ENCODE measurements around the gene SYN1. TPM values are rescaled to one million over a fixed set of nuclear protein-coding genes. Genes with fewer than 3 reads are reported as not detected.

Gene SYN1
- total and polyA plus RNA-seq, 12 donors = 7.0 to 16.3 (median 12.9) TPM

- Histone ChIP-seq H3K4me1 (peaks cover 0 to 4% (median 0%) of the 10 kb centered on the region in 9 donors), H3K36me3 (no peaks in the 10 kb centered on the region), H3K27ac (peak overlapping the region in 1 of 10 donors; percentile 28), H3K27me3 (peaks cover 0 to 10% (median 0%) of the 10 kb centered on the region in 7 donors), H3K9me3 (peaks cover 0 to 18% (median 0%) of the 10 kb centered on the region in 11 donors), H3K4me3 (peak overlapping the region; percentile 29 to 66 (median 59))
- TF ChIP-seq, protein P1, sequence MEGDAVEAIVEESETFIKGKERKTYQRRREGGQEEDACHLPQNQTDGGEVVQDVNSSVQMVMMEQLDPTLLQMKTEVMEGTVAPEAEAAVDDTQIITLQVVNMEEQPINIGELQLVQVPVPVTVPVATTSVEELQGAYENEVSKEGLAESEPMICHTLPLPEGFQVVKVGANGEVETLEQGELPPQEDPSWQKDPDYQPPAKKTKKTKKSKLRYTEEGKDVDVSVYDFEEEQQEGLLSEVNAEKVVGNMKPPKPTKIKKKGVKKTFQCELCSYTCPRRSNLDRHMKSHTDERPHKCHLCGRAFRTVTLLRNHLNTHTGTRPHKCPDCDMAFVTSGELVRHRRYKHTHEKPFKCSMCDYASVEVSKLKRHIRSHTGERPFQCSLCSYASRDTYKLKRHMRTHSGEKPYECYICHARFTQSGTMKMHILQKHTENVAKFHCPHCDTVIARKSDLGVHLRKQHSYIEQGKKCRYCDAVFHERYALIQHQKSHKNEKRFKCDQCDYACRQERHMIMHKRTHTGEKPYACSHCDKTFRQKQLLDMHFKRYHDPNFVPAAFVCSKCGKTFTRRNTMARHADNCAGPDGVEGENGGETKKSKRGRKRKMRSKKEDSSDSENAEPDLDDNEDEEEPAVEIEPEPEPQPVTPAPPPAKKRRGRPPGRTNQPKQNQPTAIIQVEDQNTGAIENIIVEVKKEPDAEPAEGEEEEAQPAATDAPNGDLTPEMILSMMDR (IDR thresholded peaks at IDR 0.05) = peak in 2 of 9 donors; percentile 11 to 26
- ATAC-seq (peak in 7 of 8 donors; percentile 16 to 61 (median 46)), DNase-seq (no peak)
- intact Hi-C loops (cut with DNase I) = loop anchor here in 8 of 10 donors (1.0 to 10.0 kb wide), 7 partner anchors 131 to 333 kb away; partner anchors contain the start of genes UBA1 (in 6 of the 8) and ZNF157 (in 1 of the 8)
- 0 to 2% methylated on average over 18 to 34 of the region's 34 CpGs for WGBS, 2 donors
Observed at GRCh38 chrX:47523713-47524166, 95.9 kb downstream of the SYN1 start.

DNA sequence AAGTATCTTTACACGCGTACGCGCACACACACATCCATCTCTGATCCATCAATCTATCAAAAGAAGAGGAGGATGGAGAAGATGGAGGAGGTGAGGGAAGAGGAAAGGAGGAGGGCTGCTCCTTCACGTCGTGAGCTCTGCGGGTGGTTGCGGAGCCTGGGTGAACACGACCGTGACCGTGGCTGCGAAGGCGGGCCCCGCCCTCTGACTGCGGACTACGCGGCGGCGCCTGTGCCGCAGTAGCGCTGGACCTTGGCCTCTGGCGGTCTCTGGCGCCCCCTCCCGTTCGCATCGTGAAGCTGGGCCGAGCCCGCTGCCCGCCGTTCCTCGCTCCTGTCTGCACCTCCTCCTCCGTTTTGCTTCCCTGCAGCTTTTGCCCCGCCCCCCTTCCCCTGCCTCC, 96.4 kb downstream of the SYN1 start:
- Histone ChIP-seq H3K4me3 (peak overlapping the region; percentile 29 to 66 (median 59)), H3K27ac (no peak overlapping the region), H3K4me1 (peaks cover 0 to 4% (median 0%) of the 10 kb centered on the region in 9 donors), H3K27me3 (peaks cover 0 to 10% (median 0%) of the 10 kb centered on the region in 7 donors), H3K9me3 (peaks cover 0 to 18% (median 0%) of the 10 kb centered on the region in 11 donors), H3K36me3 (no peaks in the 10 kb centered on the region)
- intact Hi-C loops (cut with DNase I) = loop anchor here in 8 of 10 donors (1.0 to 10.0 kb wide), 6 partner anchors 131 to 331 kb away; partner anchors contain the start of genes UBA1 (in 6 of the 8) and ZNF157 (in 1 of the 8)
- TF ChIP-seq, protein P1 (IDR thresholded peaks at IDR 0.05) = peak; percentile 66 to 87 (median 82)
- DNase-seq (peak; percentile 77 to 87), ATAC-seq (peak; percentile 97 to 99 (median 98))
- 3 to 4% methylated on average over 20 to 32 of the region's 33 CpGs for WGBS, 2 donors

Small RNA genes lying within 50 kb of the gene (microRNA-seq; reads per million reads assigned to microRNA genes)
- gene MIR4769 = 0 reads per million in 2 donors

Other genes with a start within 250 kb of the SYN1 start
- under 1 TPM in 3 of 10 donors, not detected in 7; 0.15 to 0.25 (median 0.23) TPM for gene ZNF157, start 249.3 kb downstream of the SYN1 start, total RNA-seq
- under 1 TPM; 0.03 to 0.15 TPM for gene ZNF157, start 249.3 kb downstream of the SYN1 start, polyA plus RNA-seq
- 10 to 100 TPM; 10.6 to 19.3 (median 14.8) TPM for gene ZNF41, start 136.6 kb downstream of the SYN1 start, total RNA-seq
- gene ZNF41, start 136.6 kb downstream of the SYN1 start, polyA plus RNA-seq = 1 to 10 TPM; 3.1 to 6.7 TPM
- gene ARAF, start 58.7 kb downstream of the SYN1 start, total RNA-seq = 10 to 100 TPM; 73.0 to 93.1 (median 79.8) TPM
- 10 to 100 TPM; 45.2 to 57.0 TPM for gene ARAF, start 58.7 kb downstream of the SYN1 start, polyA plus RNA-seq
- gene TIMP1, start 37.4 kb downstream of the SYN1 start, total RNA-seq = 100 to 1,000 TPM in 2 of 10 donors, 10 to 100 TPM in 8; 32.8 to 534 (median 68.8) TPM
- 100 to 1,000 TPM; 240 to 826 TPM for gene TIMP1, start 37.4 kb downstream of the SYN1 start, polyA plus RNA-seq
- gene CFP, start 10.1 kb upstream of the SYN1 start, total RNA-seq = 10 to 100 TPM in 1 of 10 donors, 1 to 10 TPM in 9; 1.1 to 12.4 (median 1.8) TPM
- gene CFP, start 10.1 kb upstream of the SYN1 start, polyA plus RNA-seq = 1 to 10 TPM; 2.3 to 2.4 TPM
- gene ELK1, start 30.7 kb upstream of the SYN1 start, total RNA-seq = 10 to 100 TPM; 22.1 to 31.1 (median 24.8) TPM
- gene ELK1, start 30.7 kb upstream of the SYN1 start, polyA plus RNA-seq = 10 to 100 TPM in 1 of 2 donors, 1 to 10 TPM in 1; 6.9 to 34.1 TPM
- gene UXT, start 39.3 kb upstream of the SYN1 start, total RNA-seq = 100 to 1,000 TPM in 2 of 10 donors, 10 to 100 TPM in 8; 84.1 to 113 (median 92.1) TPM
- 100 to 1,000 TPM in 1 of 2 donors, 10 to 100 TPM in 1; 89.6 to 242 TPM for gene UXT, start 39.3 kb upstream of the SYN1 start, polyA plus RNA-seq
- 10 to 100 TPM in 1 of 10 donors, 1 to 10 TPM in 9; 4.1 to 10.1 (median 7.3) TPM for gene ZNF81, start 217.0 kb upstream of the SYN1 start, total RNA-seq
- gene ZNF81, start 217.0 kb upstream of the SYN1 start, polyA plus RNA-seq = 1 to 10 TPM; 1.8 to 2.3 TPM